CD14-positive monocyte (primary cell): ENCODE data around the gene SLC22A23. TPM values are rescaled to one million over a fixed set of nuclear protein-coding genes. Genes with fewer than 3 reads are reported as not detected.

ENCODE experiments used
- DNase-seq, 3 donors: peaks; one replicate each; pipeline ENCODE4 v3.0.0-alpha.2; 2011 to 2022
- H2AFZ ChIP-seq: 2 replicates; pipeline ENCODE4 v1.6.0; 2012; ENCODE audit warnings: mild to moderate bottlenecking, low read depth, low read length, inconsistent platforms; ENCODE audit not compliant: insufficient read depth, poor library complexity, severe bottlenecking
- H3K27ac ChIP-seq, 2 donors: 1 replicate in 1 of 2; 2 replicates in 1 of 2; pipeline ENCODE4 v1.5.1; 2012 to 2013; ENCODE audit warnings: low read length in 2 of 2, control low read depth in 1 of 2, inconsistent platforms in 1 of 2, low read depth in 1 of 2, mild to moderate bottlenecking in 1 of 2
- H3K27me3 ChIP-seq, 2 donors: one replicate each; pipeline versions ENCODE4 v1.6.0 to v1.6.1; 2011 to 2013; ENCODE audit warnings: low read length in 2 of 2; ENCODE audit not compliant: control insufficient read depth in 2 of 2, insufficient read depth in 2 of 2
- H3K36me3 ChIP-seq, 2 donors: replicated peaks in 1 of 2; 1 replicate in 1 of 2; 2 replicates in 1 of 2; pipeline versions ENCODE4 v1.5.1 to v1.6.1; 2012 to 2013; ENCODE audit warnings: low read length in 2 of 2, control low read depth in 1 of 2, inconsistent platforms in 1 of 2, mild to moderate bottlenecking in 1 of 2; ENCODE audit not compliant: insufficient read depth in 2 of 2, control insufficient read depth in 1 of 2
- H3K4me1 ChIP-seq, 2 donors: 1 replicate in 1 of 2; 2 replicates in 1 of 2; pipeline versions ENCODE4 v1.5.1 to v1.6.1; 2012 to 2013; ENCODE audit warnings: low read length in 2 of 2, control low read depth in 1 of 2, inconsistent platforms in 1 of 2, mild to moderate bottlenecking in 1 of 2, moderate library complexity in 1 of 2; ENCODE audit not compliant: insufficient read depth in 2 of 2, control insufficient read depth in 1 of 2
- H3K4me2 ChIP-seq: replicated peaks from 2 replicates; pipeline ENCODE3; 2012; ENCODE audit warnings: low read length, moderate library complexity, mild to moderate bottlenecking; ENCODE audit not compliant: poor library complexity, severe bottlenecking; ENCODE audit errors: extremely low read depth
- H3K4me3 ChIP-seq, 3 experiments: fragments of 200-600 bp in 1 of 3; sonication (generic) in 1 of 3; replicated peaks in 1 of 3; 1 replicate in 2 of 3; 2 replicates in 1 of 3; pipeline ENCODE4 v1.5.1; 2011 to 2013; ENCODE audit warnings: low read length in 3 of 3, mild to moderate bottlenecking in 3 of 3, control low read depth in 2 of 3, low read depth in 2 of 3, inconsistent platforms in 1 of 3, moderate library complexity in 1 of 3
- H3K79me2 ChIP-seq: 2 replicates; pipeline ENCODE4 v1.6.0; 2012; ENCODE audit warnings: mild to moderate bottlenecking, control low read depth, inconsistent platforms, low read length, moderate library complexity; ENCODE audit not compliant: insufficient read depth
- H3K9ac ChIP-seq: 2 replicates; pipeline ENCODE4 v1.6.0; 2017; ENCODE audit warnings: low read length, mild to moderate bottlenecking; ENCODE audit not compliant: insufficient read depth, poor library complexity, severe bottlenecking
- H3K9me3 ChIP-seq, 2 donors: replicated peaks in 1 of 2; 1 replicate in 1 of 2; 2 replicates in 1 of 2; pipeline versions ENCODE4 v1.5.1 to v1.6.1; 2012 to 2013; ENCODE audit warnings: low read length in 2 of 2, control low read depth in 1 of 2; ENCODE audit not compliant: control insufficient read depth in 1 of 2, insufficient read depth in 1 of 2
- H4K20me1 ChIP-seq: 2 replicates; pipeline ENCODE4 v1.6.0; 2012; ENCODE audit warnings: mild to moderate bottlenecking, low read length, control low read depth, moderate library complexity; ENCODE audit not compliant: insufficient read depth
- H3K27ac Mint-ChIP-seq, 7 donors: one replicate each; pipeline ENCODE4 v1.8.0; 2020; ENCODE audit warnings: mild to moderate bottlenecking in 7 of 7, mixed read lengths in 7 of 7, moderate library complexity in 6 of 7, inconsistent platforms in 2 of 7
- H3K27me3 Mint-ChIP-seq, 3 donors: one replicate each; pipeline ENCODE4 v1.8.0; 2021 to 2022; ENCODE audit warnings: low read depth in 3 of 3, mild to moderate bottlenecking in 3 of 3, mixed read lengths in 3 of 3, moderate library complexity in 3 of 3, inconsistent platforms in 1 of 3
- H3K36me3 Mint-ChIP-seq, 2 donors: one replicate each; pipeline ENCODE4 v1.8.0; 2020; ENCODE audit warnings: mixed read lengths in 2 of 2, inconsistent platforms in 1 of 2, mild to moderate bottlenecking in 1 of 2
- H3K4me1 Mint-ChIP-seq: one replicate; pipeline ENCODE4 v1.8.0; 2020; ENCODE audit warnings: mild to moderate bottlenecking, mixed read lengths
- H3K4me3 Mint-ChIP-seq, 2 donors: one replicate each; pipeline ENCODE4 v1.8.0; 2020; ENCODE audit warnings: mild to moderate bottlenecking in 2 of 2, mixed read lengths in 2 of 2, moderate library complexity in 1 of 2
- H3K9me3 Mint-ChIP-seq, 7 donors: one replicate each; pipeline ENCODE4 v1.8.0; 2020 to 2022; ENCODE audit warnings: mixed read lengths in 7 of 7, mild to moderate bottlenecking in 6 of 7, moderate library complexity in 6 of 7, inconsistent platforms in 2 of 7
- CTCF ChIP-seq: fragments of 200-600 bp; IDR thresholded peaks from one replicate; pipeline ENCODE4 v1.8.0; 2022; ENCODE audit warnings: antibody characterized with exemption, mild to moderate bottlenecking
- WGBS: methylation state at CpG from one replicate; pipeline ENCODE4 v1.1.5; 2013; ENCODE audit warnings: missing lambda C conversion rate; ENCODE audit not compliant: insufficient coverage; 5-methylcytosine and 5-hydroxymethylcytosine counted together
- intact Hi-C, 2 donors: fragments of 100-400 bp; cut with micrococcal nuclease; formaldehyde crosslinking; loops; one replicate each; pipeline versions ENCODE4 v1.15.0 to v1.15.1; 2023
- polyA plus RNA-seq, 3 donors: library from polyadenylated mRNA; depleted of rRNA in 1 of 3; unstranded in 2 of 3; stranded (reverse) in 1 of 3; fragments of 300-500 nt in 2 of 3; fragments of >200 nt in 1 of 3; fragmentation: Illumina TruSeq in 2 of 3; gene quantifications; 1 replicate in 2 of 3; 2 replicates in 1 of 3; pipeline ENCODE4 v1.2.3, GENCODE V29; 2012 to 2021

Gene SLC22A23
- polyA plus RNA-seq, 3 donors: 0.08 TPM; not detected in 2

- 80% methylated on average over 2 of the region's 3 CpGs for WGBS
- no peaks in the 10 kb centered on the region for H3K36me3 ChIP-seq
Observed at GRCh38 chr6:3413592-3413991, 43.3 kb downstream of the SLC22A23 start.

GRCh38 chr6:3412779-3413500, 43.9 kb downstream of the SLC22A23 start:
- no peaks in the 10 kb centered on the region for H3K27me3 ChIP-seq
- intact Hi-C loops: no loop called here
- no peak overlapping the region for H3K27ac ChIP-seq
- no peak overlapping the region for H2AFZ ChIP-seq
- no peaks in the 10 kb centered on the region for H3K36me3 Mint-ChIP-seq
- no peak for DNase-seq
- WGBS: 67% methylated on average over 3 of the region's 8 CpGs
- H3K36me3 ChIP-seq: no peaks in the 10 kb centered on the region
- TF ChIP-seq CTCF: no peak
- H3K9me3 Mint-ChIP-seq: no peaks in the 10 kb centered on the region
- no peak overlapping the region for H3K27ac Mint-ChIP-seq
- no peaks in the 10 kb centered on the region for H4K20me1 ChIP-seq
- H3K9me3 ChIP-seq: no peaks in the 10 kb centered on the region
- H3K79me2 ChIP-seq: no peaks in the 10 kb centered on the region
- no peaks in the 10 kb centered on the region for H3K4me1 ChIP-seq
- H3K9ac ChIP-seq: no peak overlapping the region
- peaks cover 2 to 5% (median 2%) of the 10 kb centered on the region in 3 donors for H3K27me3 Mint-ChIP-seq
- H3K4me2 ChIP-seq: no peak overlapping the region
- no peak overlapping the region for H3K4me3 ChIP-seq
- H3K4me3 Mint-ChIP-seq: no peak overlapping the region
- H3K4me1 Mint-ChIP-seq: peaks cover 4% of the 10 kb centered on the region

More at GRCh38 chr6:3413592-3413991, 43.3 kb downstream of the SLC22A23 start:
- no peaks in the 10 kb centered on the region for H4K20me1 ChIP-seq
- H3K4me2 ChIP-seq: no peak overlapping the region
- no peak overlapping the region for H3K9ac ChIP-seq
- Mint-ChIP-seq H3K9me3 (no peaks in the 10 kb centered on the region), H3K4me1 (peaks cover 4% of the 10 kb centered on the region), H3K4me3 (no peak overlapping the region), H3K27me3 (peaks cover 2 to 8% (median 4%) of the 10 kb centered on the region in 3 donors), H3K27ac (no peak overlapping the region), H3K36me3 (no peaks in the 10 kb centered on the region)
- no peaks in the 10 kb centered on the region for H3K4me1 ChIP-seq
- no peaks in the 10 kb centered on the region for H3K27me3 ChIP-seq
- no peaks in the 10 kb centered on the region for H3K9me3 ChIP-seq
- H3K27ac ChIP-seq: no peak overlapping the region
- H3K79me2 ChIP-seq: no peaks in the 10 kb centered on the region
- H3K4me3 ChIP-seq: no peak overlapping the region
- TF ChIP-seq CTCF: no peak
- no peak for DNase-seq
- intact Hi-C loops: no loop called here
- peak overlapping the region; percentile 0 for H2AFZ ChIP-seq
